GM18873 (cell line): ENCODE measurements around the gene LELP1.
"Not testable (repeated sequence)": the region's sequence is repeated elsewhere in the genome, so short reads cannot be mapped to it uniquely, and the experiment has no call there.

ENCODE experiments used
- ATAC-seq: cut with Tn5 transposase; IDR thresholded peaks from one replicate; pipeline ENCODE4 v1.9.1; 2021; ENCODE audit warnings: mild to moderate bottlenecking, moderate library complexity, moderate number of reproducible peaks; ENCODE audit not compliant: unreplicated experiment, low FRiP score

Gene LELP1

GRCh38 chr1:153203130-153203529 is at the start of gene LELP1:
Gene LELP1 (plus strand): TSS chr1:153203430. CDS start chr1:153204708, 1,278 bp downstream.
- ATAC-seq, result no peak

GRCh38 chr1:153155541-153155940 is 47.7 kb upstream of the LELP1 start:
- ATAC-seq, result no peak

DNA sequence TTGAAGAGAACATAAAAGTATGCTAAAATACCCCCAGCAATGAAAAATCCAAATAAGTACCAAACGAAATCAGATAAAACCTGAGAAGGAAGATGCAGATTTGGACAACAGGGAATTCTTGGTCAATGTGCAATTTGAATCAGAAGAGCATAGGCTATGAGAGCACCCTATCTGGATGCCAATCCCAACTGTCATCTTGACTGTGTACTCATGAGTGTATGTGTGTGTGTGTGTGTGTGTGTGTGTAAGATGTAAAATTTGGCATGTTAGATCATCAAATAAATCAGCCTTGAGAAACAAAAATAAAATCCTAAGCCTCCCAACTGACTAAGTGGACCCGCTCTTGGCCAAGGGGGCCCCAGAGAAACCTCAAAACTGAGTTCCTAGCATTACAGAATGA is 34.5 kb upstream of the LELP1 start:
- ATAC-seq, result no peak

DNA sequence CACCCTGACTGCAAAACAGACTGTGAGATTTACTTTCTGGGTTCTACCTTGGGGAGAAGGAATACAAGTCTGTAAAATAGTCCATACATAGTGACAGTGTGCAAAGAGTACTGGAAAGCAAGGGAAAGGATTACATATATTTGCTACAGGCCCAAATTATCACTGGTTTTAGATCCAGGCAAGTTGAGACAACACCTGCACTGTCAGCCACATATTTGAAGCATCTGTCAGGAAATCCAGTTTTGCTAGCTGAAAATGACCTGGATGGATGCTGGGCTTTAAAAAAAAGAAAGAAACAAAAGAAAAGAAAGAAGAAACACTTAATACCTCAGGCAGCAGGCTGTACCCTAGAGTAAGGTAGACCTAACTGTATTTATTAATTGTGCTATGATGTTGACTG is 28.6 kb upstream of the LELP1 start:
- no peak for ATAC-seq

DNA sequence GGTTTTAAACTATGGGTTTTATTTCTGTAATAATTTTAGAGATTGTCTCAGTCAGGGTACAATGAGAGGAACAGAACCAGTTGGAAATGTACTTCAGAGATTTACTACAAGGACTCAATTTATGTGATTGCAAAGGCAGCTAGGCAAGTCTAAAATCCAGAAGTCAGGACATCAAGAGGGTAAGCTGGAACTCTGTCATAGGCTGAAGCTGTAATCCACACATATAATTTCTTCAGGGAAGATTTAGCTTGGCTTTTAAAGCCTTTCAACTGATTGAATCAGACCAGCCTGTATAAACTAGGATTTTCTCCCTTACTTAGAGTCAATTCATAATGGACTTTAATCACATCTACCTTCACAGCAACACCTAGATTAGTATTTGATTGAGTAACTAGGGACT is 24.3 kb upstream of the LELP1 start:
- ATAC-seq, result no peak

DNA sequence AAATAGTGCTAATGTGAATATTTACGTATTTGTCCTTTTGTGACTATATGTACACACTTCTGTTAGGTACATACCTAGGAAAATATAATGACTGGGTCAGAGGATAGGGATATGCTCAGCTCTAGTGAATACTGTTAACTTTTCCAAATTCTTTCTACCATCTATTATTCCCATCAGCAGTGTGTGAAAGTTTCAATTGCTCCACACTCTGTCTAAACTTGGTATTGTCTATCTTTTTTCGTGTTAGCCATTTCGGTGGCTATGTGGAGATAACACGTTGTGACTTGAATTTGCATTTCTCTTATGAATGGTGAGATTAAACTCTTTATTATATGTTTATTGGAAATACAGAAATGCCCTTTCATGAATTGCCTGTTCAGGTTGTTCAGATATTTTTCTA is 22.7 kb upstream of the LELP1 start:
- ATAC-seq, result no peak

GRCh38 chr1:153188301-153188700 is 14.9 kb upstream of the LELP1 start:
- not testable (repeated sequence) for ATAC-seq

- ATAC-seq, result no peak
These were observed 12.9 kb upstream of the LELP1 start for GRCh38 chr1:153190373-153190772.

DNA sequence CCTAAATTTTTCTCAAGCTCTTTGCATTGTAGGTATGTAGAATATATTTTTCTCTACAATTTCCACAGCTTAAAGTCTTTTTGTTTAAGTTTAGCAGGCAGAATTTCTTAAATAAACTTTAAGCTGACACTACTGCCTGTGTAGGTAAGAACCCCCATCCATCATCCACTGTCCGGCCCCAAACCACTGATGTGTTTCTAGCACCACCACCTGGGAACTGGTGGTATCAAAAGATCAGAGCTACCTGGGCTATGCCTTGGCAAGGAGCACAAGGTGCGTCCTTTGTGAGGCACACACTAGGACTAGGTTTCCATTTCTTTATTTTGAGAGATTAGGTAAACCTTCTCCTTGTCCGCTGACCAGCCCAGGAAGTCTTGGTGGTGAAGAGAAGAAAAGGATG is 10.5 kb upstream of the LELP1 start:
- no peak for ATAC-seq

DNA sequence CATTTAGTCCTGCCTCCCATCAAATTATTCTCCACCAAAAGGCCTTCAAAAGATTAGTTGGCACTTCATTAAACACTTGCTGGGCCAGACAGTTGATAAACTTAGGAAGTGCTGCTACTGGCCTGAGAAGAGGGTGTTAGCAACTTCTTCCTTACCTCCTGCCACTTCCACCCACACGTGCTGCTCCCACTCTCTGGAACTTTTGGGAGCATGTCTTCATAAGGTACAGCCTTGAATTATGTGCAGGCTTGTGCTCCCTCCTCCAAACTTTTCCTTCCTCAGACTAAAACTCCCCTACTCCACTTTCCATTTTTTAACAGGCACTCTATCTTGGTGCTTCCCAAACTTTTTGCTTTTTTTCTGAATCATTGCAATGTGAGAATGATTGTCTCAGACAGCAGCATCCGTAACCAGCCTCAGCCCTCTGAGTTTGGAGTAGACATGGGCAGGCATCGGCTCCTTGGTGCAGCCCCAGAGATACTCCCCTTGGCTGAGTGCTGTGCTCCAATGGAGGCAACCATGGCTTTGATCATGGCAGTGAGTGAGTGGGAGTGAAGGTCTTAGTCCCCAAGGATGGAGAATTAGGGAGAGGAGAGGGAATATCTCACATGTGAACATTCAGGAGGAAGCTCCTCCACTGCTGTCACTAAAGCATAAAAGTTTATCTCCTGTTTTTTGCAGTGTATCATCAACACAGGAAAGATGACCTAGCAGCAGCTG is 8.7 kb upstream of the LELP1 start:
- no peak for ATAC-seq

GRCh38 chr1:153195216-153195615 is 8.0 kb upstream of the LELP1 start:
- no peak for ATAC-seq

DNA sequence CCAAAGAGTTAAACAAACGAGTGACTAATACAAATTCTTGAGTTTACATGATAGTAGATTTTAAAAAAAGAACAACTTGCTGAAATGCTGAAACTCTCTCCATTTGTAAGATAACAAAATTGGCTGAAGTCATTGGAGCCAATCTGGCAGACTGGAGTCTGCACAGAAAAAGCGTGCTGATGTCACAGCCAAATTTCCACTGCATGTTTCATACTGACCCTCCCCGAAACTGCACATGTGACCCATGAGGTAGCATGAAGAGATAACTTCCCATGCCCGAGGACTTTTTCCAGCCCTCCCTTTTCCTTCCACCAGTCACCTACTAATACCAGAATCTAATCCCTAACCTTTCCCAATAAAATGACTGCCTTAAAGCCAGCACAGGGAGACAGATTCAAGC is 1.2 kb upstream of the LELP1 start:
- ATAC-seq, result no peak

DNA sequence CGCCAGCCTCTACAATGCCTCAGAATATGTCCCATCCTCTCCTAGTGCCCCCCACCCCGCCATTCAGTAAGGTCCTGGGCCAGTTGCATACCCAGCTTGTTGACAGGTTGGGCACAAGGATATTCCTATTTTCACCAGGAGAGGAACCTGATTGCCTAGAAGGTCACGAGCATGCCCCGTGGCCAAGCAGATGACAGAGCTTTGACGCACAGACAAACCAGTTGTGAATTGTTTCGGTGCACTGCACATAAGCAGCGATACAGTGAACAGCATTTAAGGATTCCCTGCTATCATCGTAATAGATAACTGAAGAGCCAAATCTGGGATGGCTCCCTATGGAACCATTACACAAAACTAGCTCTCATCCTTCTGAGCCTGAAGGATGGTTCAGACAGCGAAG is 3.4 kb downstream of the LELP1 start:
- no peak for ATAC-seq

DNA sequence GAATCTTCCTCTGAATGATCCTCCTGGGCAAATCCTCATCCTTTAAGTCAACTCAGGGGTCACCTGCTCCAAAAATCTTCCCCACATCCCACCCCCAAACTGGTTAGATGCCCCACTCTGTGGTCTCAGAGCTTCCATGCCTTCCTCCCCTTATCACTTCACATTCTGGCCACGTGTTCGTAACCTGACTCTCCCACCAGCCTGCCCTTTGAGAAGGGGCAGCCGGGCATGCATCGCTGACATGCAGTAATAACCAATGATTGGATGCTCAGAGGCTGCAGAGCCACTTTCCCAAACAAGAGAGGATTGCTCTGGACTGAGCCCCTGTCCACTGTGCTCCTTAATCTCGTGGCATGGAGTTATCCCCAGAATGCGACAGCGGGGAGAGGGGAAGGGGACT is 7.0 kb downstream of the LELP1 start:
- ATAC-seq, result no peak

DNA sequence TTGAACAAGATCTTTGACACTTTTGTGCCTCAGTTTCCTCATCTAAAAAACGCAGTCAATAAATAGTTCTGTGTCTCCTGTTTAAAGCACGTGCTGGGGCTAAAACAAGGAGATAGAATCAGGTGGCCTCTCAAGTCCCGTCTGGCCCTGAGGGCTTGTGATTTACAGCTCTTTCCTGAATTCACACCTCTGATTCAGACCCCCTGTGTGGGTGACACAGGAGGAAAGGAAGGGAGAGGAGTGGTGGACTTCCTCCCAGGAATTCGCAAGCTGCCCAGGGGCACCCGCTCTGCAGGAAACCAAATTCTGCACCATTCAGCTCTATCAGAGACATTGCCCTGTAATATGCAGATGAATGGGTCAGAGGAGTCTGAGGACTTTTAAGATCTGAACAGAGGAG is 9.0 kb downstream of the LELP1 start:
- ATAC-seq, result no peak

- no peak for ATAC-seq
These were observed 10.3 kb downstream of the LELP1 start for GRCh38 chr1:153213519-153213918.

GRCh38 chr1:153217212-153217611 is 14.0 kb downstream of the LELP1 start, which contains the start of gene PRR9:
Gene PRR9 (plus strand): TSS chr1:153217584. CDS start chr1:153218145, 561 bp downstream.
- no peak for ATAC-seq

- no peak for ATAC-seq
These were observed 14.7 kb downstream of the LELP1 start for GRCh38 chr1:153217744-153218416.

- no peak for ATAC-seq
These were observed 17.5 kb downstream of the LELP1 start for GRCh38 chr1:153220606-153221303.

- not testable (repeated sequence) for ATAC-seq
These were observed 20.0 kb downstream of the LELP1 start for GRCh38 chr1:153223040-153223891.

DNA sequence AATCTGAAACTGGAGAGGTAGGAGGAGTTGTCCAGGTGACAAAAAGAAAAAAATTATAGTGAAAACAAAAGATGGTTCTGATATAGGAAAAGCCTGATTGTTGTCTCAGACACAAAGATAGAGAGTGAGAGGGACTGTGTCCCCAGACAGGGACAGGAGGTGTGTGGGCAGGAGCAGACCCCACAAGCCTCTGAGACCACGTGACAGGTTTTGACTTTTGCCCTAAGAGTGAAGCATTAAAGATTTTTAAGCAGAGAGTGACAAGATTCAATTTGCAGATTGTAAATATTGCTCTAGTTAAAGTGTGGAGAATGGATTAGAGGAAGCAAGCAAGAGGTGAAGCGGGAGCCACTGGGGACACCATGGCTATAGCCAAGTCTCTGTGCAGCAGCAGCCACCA is 24.6 kb downstream of the LELP1 start:
- no peak for ATAC-seq
